OCI-LY3 (cell line): ENCODE measurements around the gene PODNL1.

ENCODE experiments used
- CTCF ChIP-seq: fragments of 200-600, 300-600 bp; sonication (generic); IDR thresholded peaks from 2 replicates; pipeline ENCODE4 v1.5.1; 2014; ENCODE audit warnings: antibody characterized with exemption, low read length, low read depth
- EZH2phosphoT487 ChIP-seq: fragments of 200-600 bp; shearing (Covaris generic); IDR thresholded peaks from 2 replicates; pipeline ENCODE4 v1.6.1; 2018; ENCODE audit warnings: antibody characterized with exemption, mixed run types, low read depth

- TF ChIP-seq CTCF (no peak), EZH2phosphoT487 (no peak)
These were observed 31.7 kb upstream of the PODNL1 start for GRCh38 chr19:13969897-13970296.
